Measurements from ENCODE around the gene ABCG4.
"Not testable (repeated sequence)": the region's sequence is repeated elsewhere in the genome, so short reads cannot be mapped to it uniquely, and the experiment has no call there.

Gene ABCG4

GRCh38 chr11:119153049-119153818 lies 4.4 kb downstream of the ABCG4 start:
- DNase-seq (ENCODE audit: low read depth, low spot score) = no peak

DNA sequence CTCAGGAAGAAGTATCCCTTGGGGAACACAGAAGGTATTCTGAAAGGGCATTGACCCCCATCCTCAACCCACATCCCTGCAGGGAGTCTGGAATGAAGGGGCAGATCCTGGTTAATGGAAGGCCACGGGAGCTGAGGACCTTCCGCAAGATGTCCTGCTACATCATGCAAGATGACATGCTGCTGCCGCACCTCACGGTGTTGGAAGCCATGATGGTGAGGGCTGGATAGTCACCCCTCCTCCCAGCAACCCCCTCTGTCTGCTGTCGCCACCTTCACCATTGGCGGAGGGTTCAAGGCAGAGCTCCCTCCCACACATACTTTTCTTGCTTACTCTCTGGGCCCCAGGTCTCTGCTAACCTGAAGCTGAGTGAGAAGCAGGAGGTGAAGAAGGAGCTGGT lies 5.3 kb downstream of the ABCG4 start:
- no peak for DNase-seq (ENCODE audit: low read depth, low spot score)

GRCh38 chr11:119155733-119156492 lies 7.1 kb downstream of the ABCG4 start:
- DNase-seq (ENCODE audit: low read depth, low spot score) = no peak

GRCh38 chr11:119156496-119156895 lies 7.6 kb downstream of the ABCG4 start:
- no peak for DNase-seq (ENCODE audit: low read depth, low spot score)

DNA sequence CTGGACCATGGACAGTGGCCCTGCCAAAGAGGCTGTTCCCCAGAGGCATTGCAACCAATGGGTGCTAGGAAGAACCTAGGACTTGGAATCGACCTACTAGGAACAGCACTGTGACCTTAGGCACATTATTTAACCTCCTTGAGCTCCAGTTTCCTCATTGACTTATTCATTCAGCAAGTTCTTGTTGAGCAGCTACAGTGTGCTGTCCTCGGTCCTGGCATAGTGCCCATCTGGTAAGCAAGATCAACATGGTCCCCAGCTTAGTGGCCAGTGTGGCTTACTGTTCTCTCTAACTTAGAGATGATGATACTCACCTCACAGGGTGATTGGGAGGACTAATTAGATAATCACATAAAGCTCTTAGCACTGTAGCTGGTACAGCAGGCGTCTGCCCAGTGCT lies 8.2 kb downstream of the ABCG4 start:
- no peak for DNase-seq (ENCODE audit: low read depth, low spot score)

- DNase-seq (ENCODE audit: low read depth, low spot score) = no peak
Observed at GRCh38 chr11:119158467-119158866, 9.6 kb downstream of the ABCG4 start.

- no peak for DNase-seq (ENCODE audit: low read depth, low spot score)
Observed at GRCh38 chr11:119160151-119160550, 11.3 kb downstream of the ABCG4 start.

- no peak for DNase-seq (ENCODE audit: low read depth, low spot score)
Observed at GRCh38 chr11:119161871-119162270, 13.0 kb downstream of the ABCG4 start.

- DNase-seq (ENCODE audit: low read depth, low spot score) = no peak
Observed at GRCh38 chr11:119166368-119167076, 17.7 kb downstream of the ABCG4 start.

DNA sequence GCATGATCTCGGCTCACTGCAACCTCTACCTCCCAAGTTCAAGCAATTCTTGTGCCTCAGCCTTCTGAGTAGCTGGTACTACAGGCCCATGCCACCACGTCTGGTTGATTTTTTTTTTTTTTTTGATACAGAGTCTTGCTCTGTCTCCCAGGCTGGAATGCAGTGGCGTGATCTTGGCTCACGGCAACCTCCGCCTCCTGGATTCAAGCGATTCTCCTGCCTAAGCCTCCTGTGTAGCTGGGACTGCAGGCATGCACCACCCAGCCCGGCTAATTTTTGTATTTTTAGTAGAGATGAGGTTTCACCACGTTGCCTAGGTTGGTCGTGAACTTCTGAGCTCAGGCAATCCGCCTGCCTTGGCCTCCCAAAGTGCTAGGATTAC lies 18.2 kb downstream of the ABCG4 start:
- not testable (repeated sequence) for DNase-seq (ENCODE audit: low read depth, low spot score)

DNA sequence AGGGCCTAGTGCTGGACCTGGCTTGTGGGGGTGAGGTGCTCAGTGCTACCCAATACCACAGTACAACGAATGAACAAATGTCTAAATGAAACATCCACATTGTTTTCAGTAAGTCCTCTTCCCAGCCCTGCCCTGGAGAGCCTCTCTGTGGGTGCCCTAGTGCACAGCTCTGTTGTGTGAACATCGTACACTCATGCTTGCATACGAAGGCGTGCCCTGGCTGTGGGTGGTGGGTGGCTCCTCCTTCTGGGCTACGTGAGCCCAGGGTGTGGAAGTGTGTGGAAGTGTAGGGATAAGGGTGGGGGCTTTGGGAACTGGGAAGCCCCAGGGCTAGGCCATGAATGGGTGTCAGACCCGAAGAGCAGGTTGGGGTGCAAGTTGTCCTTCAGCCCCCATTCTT lies 19.1 kb downstream of the ABCG4 start:
- no peak for DNase-seq (ENCODE audit: low read depth, low spot score)

GRCh38 chr11:119168471-119169281 lies 19.8 kb downstream of the ABCG4 start, which contains the start of gene NLRX1:
Gene NLRX1, plus strand, starts transcription at chr11:119168725. Its CDS starts 2,679 bp downstream, at chr11:119171404.
- peak; percentile 68 for DNase-seq (ENCODE audit: low read depth, low spot score)

DNA sequence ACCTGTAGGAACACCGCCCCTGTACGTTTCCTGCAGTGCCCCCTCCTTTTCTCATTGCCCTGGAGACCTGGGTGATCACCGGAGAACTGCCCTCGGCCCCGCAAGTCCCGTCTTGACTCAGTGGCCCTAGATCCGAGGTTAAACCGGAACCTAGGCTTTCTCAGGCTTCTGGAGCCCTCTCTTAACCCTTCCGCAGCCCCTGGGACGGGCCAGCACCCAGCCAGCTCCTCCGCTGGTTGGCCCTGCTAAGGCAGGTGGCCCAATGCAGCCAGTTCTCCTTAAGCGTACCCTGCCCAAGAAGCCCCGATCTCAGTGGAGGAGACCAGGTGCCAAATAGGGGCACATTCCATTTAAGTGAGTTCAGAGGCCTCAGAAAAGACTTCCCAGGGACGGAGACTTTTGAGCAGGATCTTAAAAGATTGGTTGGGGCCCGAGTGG lies 20.4 kb downstream of the ABCG4 start:
- no peak for DNase-seq (ENCODE audit: low read depth, low spot score)

GRCh38 chr11:119172513-119172912 lies 23.7 kb downstream of the ABCG4 start:
- DNase-seq (ENCODE audit: low read depth, low spot score) = no peak

GRCh38 chr11:119173453-119173852 lies 24.6 kb downstream of the ABCG4 start:
- DNase-seq (ENCODE audit: low read depth, low spot score) = no peak

DNA sequence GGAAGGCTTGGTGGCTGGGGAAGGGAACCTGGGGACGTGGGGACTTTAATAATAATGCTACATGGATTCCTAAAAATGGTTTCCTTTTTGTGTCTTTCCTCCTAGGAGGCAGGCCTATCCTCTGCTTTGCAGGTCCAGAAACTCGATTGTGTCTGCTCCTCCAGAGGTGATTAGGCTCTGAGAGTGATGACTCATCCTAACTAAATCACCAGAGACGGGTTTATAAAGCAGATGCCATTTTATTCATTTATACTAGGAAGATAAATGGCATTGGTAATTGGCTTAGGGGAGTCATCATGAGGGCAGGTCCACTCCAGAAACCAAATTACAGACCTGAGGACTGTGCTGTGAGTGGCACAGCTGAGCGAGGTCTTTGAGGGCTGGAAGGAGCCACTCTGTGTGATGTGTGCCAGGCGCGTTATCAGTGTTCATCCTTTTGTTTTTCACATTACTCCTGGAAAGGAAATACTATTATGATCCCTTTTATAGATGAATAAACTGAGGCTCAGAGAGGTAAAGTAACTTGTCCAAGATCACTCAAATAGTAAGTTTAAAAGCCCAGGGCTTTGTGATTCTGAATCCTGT lies 26.7 kb downstream of the ABCG4 start:
- no peak for DNase-seq (ENCODE audit: low read depth, low spot score)

- no peak for DNase-seq (ENCODE audit: low read depth, low spot score)
Observed at GRCh38 chr11:119178166-119178680, 29.4 kb downstream of the ABCG4 start.

DNA sequence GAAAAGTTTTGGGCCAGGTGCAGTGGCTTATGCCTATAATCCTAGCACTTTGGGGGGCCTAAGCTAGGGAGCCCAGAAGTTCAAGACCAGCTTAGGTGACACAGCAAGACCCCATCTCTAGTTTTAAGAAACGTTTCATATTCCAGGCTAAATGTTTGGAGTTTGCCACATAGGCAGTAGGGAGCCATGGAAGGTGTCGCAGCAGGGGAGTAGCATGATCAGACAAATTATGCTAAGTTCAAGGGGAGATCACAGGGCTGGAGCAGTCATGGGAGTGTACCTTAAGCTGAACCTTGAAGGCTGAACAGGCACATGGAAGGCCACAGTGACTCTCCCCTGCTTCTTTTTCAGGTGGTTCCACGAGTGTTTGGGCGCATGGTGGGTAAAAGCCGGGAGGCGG lies 30.5 kb downstream of the ABCG4 start:
- no peak for DNase-seq (ENCODE audit: low read depth, low spot score)

DNA sequence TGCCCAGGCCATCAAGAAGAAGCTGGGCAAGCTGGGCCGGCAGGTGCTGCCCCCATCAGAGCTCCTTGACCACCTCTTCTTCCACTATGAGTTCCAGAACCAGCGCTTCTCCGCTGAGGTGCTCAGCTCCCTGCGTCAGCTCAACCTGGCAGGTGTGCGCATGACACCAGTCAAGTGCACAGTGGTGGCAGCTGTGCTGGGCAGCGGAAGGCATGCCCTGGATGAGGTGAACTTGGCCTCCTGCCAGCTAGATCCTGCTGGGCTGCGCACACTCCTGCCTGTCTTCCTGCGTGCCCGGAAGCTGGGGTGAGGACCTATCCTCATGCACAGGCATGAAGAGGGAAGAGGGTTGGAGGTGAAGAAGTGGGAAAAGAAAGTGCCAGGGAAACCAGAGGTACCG lies 31.1 kb downstream of the ABCG4 start:
- DNase-seq (ENCODE audit: low read depth, low spot score) = no peak

DNA sequence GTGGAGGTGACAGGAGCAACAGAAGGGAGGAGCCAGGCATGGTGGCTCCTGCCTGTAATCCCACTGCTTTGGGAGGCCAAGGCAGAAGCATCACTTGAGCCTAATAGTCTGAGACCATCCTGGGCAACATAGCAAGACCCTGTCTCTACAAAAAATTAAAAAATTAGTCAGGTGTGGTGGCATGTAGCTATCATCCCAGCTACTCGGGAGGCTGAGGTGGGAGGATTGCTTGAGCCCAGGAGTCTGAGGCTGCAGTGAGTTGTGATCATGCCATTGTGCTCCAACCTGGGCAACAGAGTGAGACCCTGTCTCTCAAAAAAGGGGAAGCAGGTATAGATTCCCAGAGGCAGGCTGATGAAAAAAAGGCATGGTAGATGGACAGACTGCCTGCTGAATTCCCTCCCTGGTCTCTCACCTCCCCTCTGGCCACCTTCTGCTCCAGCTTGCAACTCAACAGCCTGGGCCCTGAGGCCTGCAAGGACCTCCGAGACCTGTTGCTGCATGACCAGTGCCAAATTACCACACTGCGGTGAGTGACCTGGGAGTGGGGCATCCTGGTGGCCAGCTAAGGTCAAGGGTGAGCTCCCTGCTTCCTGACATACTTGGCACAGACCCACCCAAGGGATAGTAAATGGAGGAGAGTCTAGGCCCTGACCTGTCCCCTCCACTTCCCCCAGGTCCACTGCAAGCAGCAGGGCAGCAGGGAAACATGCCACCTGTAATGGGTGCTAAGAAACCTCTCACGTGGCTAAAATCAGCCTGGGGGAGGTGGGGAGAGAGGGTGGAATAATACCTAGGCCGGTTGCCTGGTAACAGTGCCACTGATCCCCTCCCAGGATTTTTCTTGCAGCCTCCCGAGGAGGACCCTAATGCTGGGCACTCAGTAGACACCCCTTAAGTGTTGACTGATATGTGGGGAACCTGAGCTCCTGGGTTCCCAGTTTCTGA lies 32.2 kb downstream of the ABCG4 start:
- DNase-seq (ENCODE audit: low read depth, low spot score) = no peak
